Glomerular endothelial cell (primary cell): ENCODE data around the gene ASB6. TPM values are rescaled to one million over a fixed set of nuclear protein-coding genes. Genes with fewer than 3 reads are reported as not detected.
"Not testable (repeated sequence)": the region's sequence is repeated elsewhere in the genome, so short reads cannot be mapped to it uniquely, and the experiment has no call there.

Experiments used
- DNase-seq: peaks from one replicate; pipeline ENCODE4 v3.0.0-alpha.2; 2011; ENCODE audit warnings: low read depth, low spot score; ENCODE audit errors: extremely low read depth
- total RNA-seq: library from RNA; depleted of rRNA; stranded (reverse); fragments of >200 nt; gene quantifications from 2 replicates; pipeline ENCODE4 v1.2.3, GENCODE V29; 2015

The ASB6 gene
- total RNA-seq, 1 donor from 2014 or later, result 29.8 TPM

GRCh38 chr9:129667850-129668249 lies 25.9 kb upstream of the ASB6 start:
- DNase-seq, result no peak

GRCh38 chr9:129667378-129667777 lies 25.4 kb upstream of the ASB6 start:
- DNase-seq, result no peak

DNA sequence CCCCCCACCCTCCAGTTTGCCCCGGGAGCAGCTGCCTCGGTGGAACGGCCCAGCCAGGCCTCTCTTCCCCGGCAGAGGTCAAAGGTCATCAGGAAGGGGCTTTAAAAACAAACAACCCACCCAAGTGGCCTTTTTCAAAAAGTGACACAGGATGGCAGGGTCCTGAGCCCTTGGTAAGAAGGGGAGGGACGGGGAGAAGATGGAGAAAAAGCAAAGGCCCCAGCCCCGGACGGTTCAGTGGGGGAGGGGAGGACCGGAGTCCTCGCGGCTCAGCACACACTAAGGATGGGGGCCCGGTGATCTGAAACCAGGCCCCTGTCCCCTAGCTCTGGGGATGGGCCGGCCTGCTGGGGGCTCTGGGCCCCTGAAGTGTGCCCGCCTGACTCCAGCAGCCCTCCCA lies 24.6 kb upstream of the ASB6 start:
- DNase-seq, result no peak

DNA sequence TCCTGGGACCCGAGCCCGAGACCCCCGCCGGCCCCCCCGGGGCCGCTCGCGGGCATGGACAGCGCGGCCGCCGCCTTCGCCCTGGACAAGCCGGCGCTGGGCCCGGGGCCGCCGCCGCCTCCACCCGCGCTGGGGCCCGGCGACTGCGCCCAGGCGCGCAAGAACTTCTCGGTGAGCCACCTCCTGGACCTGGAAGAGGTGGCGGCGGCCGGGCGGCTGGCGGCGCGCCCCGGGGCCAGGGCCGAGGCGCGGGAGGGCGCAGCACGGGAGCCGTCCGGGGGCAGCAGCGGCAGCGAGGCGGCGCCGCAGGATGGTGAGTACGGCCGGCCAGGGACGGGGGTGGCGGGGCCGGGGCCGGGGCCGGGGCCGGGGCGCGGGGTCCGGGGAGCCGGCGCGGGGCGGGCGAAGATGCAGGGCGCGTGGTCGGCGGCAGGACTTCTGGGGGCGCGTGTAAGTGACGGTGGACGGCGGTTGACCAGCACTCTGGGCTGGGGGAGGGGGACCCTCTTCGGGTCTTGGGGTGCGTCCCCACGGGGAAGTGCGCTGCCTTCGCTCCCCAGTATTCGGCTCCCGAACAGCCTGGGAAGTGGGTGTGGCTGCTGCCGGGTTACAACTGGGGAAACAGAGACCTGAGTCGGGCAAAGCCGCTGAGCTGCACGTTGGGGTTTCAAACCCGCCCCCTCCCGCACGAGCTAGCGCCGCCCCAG lies 24.0 kb upstream of the ASB6 start:
- no peak for DNase-seq

- no peak for DNase-seq
Observed at GRCh38 chr9:129665389-129665775, 23.4 kb upstream of the ASB6 start, which contains the start of gene PRRX2. PRRX2 (plus strand) TSS chr9:129665647; CDS start chr9:129665868, 221 bp downstream.

- DNase-seq, result no peak
Observed at GRCh38 chr9:129664746-129665388, 22.9 kb upstream of the ASB6 start.

DNA sequence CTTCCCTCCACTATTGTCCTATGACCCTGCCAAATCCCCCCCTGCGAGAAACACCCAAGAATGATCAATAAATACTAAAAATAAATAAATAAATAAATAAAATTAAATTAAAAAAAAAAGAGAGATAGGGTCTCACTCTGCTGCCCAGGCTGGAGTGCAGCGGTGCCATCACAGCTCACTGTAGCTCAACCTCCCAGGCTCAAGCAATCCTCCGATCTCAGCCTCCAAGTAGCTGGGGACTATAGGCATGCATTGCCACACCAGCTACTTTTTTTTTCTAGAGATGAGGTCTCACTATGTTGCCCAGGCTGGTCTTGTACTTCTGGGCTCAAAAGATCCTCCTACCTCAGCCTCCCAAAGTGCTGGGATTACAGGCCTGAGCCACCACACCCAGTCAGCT lies 20.3 kb upstream of the ASB6 start:
- DNase-seq, result not testable (repeated sequence)

DNA sequence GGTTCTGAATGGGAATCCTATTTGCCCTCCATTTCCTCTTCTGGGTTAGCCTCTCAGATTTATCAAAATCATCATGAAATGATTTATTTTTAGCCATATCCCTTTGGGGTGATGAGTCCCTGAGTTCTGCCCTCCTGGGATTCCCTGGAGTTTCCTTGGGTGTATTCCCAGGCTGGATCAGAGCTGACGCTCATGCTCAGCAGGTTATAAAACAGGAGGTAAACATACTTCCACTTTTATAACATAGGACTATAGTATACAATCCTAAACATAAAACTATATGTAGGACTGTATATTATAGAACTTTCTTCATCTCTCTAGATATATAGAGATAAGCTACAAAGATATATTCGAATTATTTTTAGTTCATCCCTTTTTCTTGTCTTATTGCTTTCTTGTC lies 19.1 kb upstream of the ASB6 start:
- no peak for DNase-seq

DNA sequence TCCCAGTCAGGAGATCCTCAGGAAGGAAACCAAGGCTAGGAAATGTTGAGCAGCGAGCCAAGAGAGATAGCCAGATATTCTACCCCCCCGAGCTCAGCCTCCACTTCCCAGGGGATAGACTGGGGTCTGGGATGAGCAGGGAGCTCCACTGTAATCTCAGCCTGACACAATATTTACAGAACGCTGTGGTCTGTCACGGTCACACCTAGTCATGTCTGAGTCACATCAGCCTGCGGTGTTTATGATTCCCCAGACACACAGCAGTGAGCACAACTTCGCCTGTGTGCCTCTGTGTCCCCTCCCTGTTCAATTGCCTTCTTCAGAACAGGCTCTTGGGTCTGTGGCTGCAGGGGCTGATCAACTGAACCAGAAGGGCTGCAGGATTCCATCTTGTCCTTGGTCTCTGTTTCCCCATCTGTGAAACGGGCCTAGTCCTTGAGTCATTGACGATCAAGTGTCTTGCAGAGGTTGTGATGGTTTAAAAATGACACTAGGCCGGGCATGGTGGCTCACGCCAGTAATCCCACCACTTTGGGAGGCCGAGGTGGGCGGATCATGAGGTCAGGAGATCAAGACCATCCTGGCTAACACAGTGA lies 14.9 kb upstream of the ASB6 start:
- DNase-seq, result no peak

- no peak for DNase-seq
Observed at GRCh38 chr9:129655696-129656095, 13.7 kb upstream of the ASB6 start.

DNA sequence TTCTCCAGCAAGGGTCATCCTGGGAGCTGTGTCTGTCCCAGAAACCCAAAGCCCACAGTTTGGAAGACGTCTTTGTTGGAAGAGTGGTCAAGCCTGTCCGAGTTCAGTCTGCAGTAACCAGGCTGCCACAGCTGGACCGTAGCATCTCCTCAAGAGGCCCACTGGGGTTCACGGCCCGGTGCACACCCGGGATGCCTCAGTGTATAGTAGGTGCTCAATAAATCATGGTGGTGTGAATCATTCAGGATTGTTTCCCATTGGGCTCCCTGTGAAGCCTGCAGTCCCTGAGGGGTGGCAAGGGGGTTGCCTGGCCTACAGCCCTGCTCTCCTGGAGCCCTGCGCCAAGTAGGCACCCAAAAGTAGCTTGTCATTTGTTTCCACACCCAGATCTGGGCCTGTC lies 13.2 kb upstream of the ASB6 start:
- DNase-seq, result no peak

GRCh38 chr9:129654554-129655040 lies 12.6 kb upstream of the ASB6 start:
- DNase-seq, result no peak

GRCh38 chr9:129653823-129654553 lies 12.0 kb upstream of the ASB6 start:
- DNase-seq, result no peak

- no peak for DNase-seq
Observed at GRCh38 chr9:129650680-129651235, 8.8 kb upstream of the ASB6 start.

DNA sequence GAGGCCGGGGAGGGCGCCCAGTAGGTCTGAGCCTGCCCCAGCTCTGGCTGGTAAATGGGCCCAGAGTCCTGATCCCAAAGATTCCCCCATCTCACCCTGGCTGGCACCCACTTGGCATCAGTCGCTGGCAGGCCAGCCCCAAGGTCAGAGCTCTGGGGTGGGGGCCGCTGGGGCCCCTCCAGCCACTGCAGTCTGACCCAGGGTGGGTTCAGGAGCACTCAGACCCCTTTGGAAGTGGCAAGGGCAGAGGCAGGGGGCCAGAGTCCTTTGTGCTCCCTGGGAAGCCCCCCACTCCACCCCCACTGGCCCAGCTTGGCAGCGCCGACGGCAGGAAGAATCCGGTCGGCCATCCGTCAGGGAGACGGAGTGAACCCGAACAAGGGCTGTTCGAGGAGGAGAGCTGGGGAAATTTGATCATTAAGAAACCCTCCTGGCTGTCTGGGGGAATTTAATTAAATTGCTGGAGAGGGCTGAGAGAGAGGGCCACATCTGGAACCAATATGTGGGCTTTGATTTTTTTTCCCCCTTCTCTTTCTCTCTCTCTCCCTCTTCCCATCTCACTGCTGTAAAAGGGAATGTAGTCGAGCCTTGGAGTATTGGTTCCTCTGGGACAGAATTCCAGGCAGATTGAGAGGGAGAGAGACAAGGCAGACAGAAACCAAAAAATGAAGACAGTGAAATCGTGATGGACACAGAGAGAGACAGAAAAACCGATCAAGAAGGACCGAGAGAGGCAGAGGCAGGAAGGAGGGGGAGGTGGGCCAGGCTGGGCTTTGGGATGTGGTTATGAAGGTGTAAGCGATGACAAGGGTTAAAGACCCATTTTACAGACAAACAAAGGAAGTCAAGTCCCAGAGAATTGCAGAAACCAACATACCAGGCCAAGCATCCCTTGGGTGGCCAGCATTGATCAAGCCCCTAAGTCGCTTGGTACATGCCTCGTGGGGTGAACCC lies 8.1 kb upstream of the ASB6 start:
- DNase-seq, result no peak

DNA sequence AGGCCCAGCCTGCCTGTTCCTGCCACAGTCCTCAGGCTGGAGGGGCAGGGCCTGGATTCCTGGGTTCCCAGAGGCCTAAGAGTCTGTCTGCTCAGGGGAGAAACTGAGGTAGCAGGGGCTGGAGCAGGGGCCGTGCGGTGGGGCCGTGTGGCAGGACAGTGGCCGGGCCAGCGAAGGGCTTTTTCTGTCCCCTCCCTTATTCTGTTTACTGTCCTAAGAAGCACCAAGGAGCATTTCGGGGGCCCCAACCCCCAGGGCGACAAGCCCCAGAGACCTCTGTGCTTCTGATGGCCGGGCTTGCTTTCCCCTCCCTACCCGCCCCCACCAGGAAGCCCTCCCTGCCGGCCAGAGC lies 6.8 kb upstream of the ASB6 start:
- DNase-seq, result no peak

DNA sequence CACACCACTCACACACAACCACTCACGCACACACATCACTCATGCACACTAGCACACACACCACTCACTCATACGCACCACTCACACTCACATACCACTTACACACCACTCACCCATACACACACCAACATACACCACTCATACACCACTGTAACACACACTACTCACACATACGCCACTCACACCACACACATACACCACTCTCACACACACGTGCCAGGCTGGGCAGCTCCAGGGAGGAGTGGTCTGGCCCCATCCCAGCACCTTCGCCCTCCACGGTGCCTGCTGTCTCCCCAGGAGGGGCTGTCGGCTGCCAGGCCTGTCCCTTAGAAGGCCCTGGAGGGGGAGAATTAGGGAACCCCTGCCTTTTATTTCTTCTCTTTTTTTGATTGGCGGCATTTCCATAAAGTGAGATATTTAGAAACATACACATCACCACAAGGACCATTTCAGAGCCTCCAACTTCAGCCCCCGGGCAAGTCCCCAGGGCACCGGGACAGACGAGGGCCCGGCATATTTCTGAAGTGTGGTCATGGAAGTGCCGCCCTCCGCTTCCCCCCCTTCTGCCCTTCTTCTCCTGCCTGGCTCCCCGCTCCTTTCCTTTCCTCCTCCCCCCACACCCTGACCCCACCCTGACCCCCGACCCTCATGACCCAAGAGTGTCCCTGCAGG lies 6.3 kb upstream of the ASB6 start:
- DNase-seq, result no peak

DNA sequence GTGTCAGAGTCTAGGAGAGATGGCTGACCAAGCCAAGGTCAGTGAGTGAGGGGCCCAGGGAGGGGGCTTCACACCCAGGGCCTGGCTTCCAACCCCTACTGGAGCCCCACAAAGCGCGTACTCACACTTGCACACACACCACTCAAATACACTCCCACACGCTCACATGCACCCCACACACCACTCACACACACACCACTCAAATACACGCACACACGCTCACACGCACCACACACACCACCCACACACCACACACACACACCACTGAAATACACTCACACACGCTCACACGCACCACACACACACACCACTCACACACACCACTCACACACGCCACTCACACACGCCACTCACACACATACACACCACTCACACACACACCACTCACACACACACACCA lies 5.7 kb upstream of the ASB6 start:
- DNase-seq, result no peak

DNA sequence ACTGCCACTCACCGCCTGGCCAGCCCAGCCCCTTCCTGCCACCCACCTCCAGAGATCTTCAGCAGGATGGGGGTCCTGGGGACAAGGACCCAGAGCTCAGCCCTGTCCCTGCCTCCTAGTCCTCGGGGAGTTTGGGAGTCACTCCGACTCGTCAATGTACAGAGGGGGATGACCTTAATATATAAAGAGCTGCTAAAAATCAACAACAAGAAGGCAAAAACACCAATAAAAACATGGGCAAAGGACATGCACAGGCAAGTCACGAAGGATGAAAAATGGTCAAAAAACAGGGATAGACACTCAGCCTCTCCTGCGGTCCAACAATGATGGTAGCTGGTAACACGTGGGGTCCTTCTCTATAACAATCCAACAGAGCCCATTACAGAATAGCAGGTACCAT lies 4.7 kb upstream of the ASB6 start:
- DNase-seq, result no peak
